Smooth muscle cell (in vitro differentiated cells): ENCODE results near the gene RALGAPB. TPM values are rescaled to one million over a fixed set of nuclear protein-coding genes. Genes with fewer than 3 reads are reported as not detected.

Experiments used
- DNase-seq: peaks from one replicate; lab custom pipeline; 2025; ENCODE audit not compliant: unreplicated experiment; lab: John Stamatoyannopoulos, UW
- H2AFZ ChIP-seq: fragments of 200-600 bp; sonication (generic); 2 replicates; pipeline ENCODE4 v1.6.0; 2016; ENCODE audit warnings: antibody characterized with exemption, low read depth, mild to moderate bottlenecking
- H3F3A ChIP-seq: fragments of 200-600 bp; sonication (generic); 2 replicates; pipeline ENCODE4 v1.6.0; 2017; ENCODE audit warnings: antibody characterized with exemption, low read depth
- H3K27ac ChIP-seq: fragments of 200-600 bp; sonication (generic); 2 replicates; pipeline ENCODE4 v1.5.1; 2016; ENCODE audit warnings: low read depth, mild to moderate bottlenecking
- H3K27me3 ChIP-seq: fragments of 200-600 bp; sonication (generic); 2 replicates; pipeline ENCODE4 v1.6.1; 2016; ENCODE audit warnings: low read depth, mild to moderate bottlenecking
- H3K36me3 ChIP-seq: fragments of 200-600 bp; sonication (generic); 2 replicates; pipeline ENCODE4 v1.5.1; 2016; ENCODE audit warnings: low read depth
- H3K4me1 ChIP-seq: fragments of 200-600 bp; sonication (generic); 2 replicates; pipeline ENCODE4 v1.5.1; 2016; ENCODE audit warnings: low read depth
- H3K4me2 ChIP-seq: fragments of 200-600 bp; sonication (generic); 2 replicates; pipeline ENCODE4 v1.6.0; 2016; ENCODE audit warnings: mild to moderate bottlenecking
- H3K4me3 ChIP-seq: fragments of 200-600 bp; sonication (generic); 2 replicates; pipeline ENCODE4 v1.5.1; 2016; ENCODE audit warnings: mild to moderate bottlenecking
- H3K79me2 ChIP-seq: fragments of 200-600 bp; sonication (generic); 2 replicates; pipeline ENCODE4 v1.6.0; 2016; ENCODE audit warnings: low read depth, mild to moderate bottlenecking
- H3K9ac ChIP-seq: fragments of 200-600 bp; sonication (generic); 2 replicates; pipeline ENCODE4 v1.6.0; 2016; ENCODE audit warnings: low read depth
- H3K9me3 ChIP-seq: fragments of 200-600 bp; sonication (generic); replicated peaks from 2 replicates; pipeline ENCODE4 v1.5.1; 2016; ENCODE audit warnings: low read depth
- H4K20me1 ChIP-seq: fragments of 200-600 bp; sonication (generic); 2 replicates; pipeline ENCODE4 v1.6.0; 2016; ENCODE audit warnings: low read depth
- WGBS: methylation state at CpG from one replicate; pipeline ENCODE4 v1.1.7; 2016; ENCODE audit warnings: low lambda C conversion rate; 5-methylcytosine and 5-hydroxymethylcytosine counted together
- polyA plus RNA-seq: library from polyadenylated mRNA; unstranded; fragments of >200 nt; fragmentation: Nextera tagmentation; extraction: Ambion mirVana; gene quantifications from 2 replicates; pipeline ENCODE4 v1.2.1, GENCODE V29; 2016
- total RNA-seq: library from RNA; depleted of rRNA; stranded (reverse); fragments of >200 nt; gene quantifications from 2 replicates; pipeline ENCODE4 v1.2.3, GENCODE V29; 2014
- TF ChIP-seq, protein P1 (sequence below): fragments of 200-600 bp; sonication (generic); IDR thresholded peaks from 2 replicates; pipeline ENCODE4 v1.5.1; 2017; ENCODE audit warnings: borderline replicate concordance, mild to moderate bottlenecking, antibody characterized with exemption; ENCODE audit not compliant: insufficient read depth, poor library complexity, severe bottlenecking

Gene RALGAPB
- total and polyA plus RNA-seq, 2 experiments from 2014 or later = 8.9 to 43.2 TPM

DNA sequence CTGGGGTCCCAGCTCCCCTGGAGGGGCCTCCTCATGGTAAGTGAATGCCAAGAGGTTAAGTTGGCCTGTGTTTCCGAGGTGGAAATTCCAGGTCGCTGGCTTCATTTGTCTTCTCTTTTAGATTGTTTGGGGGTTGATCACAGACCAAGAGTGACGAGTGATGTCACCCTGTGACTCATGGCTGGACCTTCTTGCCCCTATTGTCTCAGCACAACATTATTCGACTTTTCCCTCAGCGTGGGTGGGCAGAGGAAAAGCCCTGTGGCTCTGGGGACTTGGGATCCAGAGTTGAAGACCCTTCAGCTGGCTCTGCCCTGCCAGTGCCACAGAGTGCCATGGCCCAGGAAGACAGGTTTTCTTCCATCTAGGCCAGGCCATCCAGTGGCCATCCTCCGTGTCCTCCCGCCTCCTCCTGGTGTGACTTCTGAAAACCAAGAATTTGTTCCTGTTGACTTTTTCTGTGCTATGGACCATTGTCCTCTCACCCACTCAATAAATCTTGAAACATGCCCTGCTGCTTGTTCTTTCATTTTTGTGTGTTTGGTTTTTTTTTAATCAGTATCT is 22.1 kb upstream of the RALGAPB start:
- no peak overlapping the region for H2AFZ ChIP-seq
- no peaks in the 10 kb centered on the region for H3F3A ChIP-seq
- H3K9me3 ChIP-seq = no peaks in the 10 kb centered on the region
- TF ChIP-seq, protein P1, sequence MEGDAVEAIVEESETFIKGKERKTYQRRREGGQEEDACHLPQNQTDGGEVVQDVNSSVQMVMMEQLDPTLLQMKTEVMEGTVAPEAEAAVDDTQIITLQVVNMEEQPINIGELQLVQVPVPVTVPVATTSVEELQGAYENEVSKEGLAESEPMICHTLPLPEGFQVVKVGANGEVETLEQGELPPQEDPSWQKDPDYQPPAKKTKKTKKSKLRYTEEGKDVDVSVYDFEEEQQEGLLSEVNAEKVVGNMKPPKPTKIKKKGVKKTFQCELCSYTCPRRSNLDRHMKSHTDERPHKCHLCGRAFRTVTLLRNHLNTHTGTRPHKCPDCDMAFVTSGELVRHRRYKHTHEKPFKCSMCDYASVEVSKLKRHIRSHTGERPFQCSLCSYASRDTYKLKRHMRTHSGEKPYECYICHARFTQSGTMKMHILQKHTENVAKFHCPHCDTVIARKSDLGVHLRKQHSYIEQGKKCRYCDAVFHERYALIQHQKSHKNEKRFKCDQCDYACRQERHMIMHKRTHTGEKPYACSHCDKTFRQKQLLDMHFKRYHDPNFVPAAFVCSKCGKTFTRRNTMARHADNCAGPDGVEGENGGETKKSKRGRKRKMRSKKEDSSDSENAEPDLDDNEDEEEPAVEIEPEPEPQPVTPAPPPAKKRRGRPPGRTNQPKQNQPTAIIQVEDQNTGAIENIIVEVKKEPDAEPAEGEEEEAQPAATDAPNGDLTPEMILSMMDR = no peak
- no peaks in the 10 kb centered on the region for H3K79me2 ChIP-seq
- H3K27me3 ChIP-seq = no peaks in the 10 kb centered on the region
- peaks cover 5% of the 10 kb centered on the region for H3K4me1 ChIP-seq
- peak overlapping the region; percentile 62 for H3K27ac ChIP-seq
- no peak for DNase-seq
- no peaks in the 10 kb centered on the region for H4K20me1 ChIP-seq
- H3K4me3 ChIP-seq = no peak overlapping the region
- H3K4me2 ChIP-seq = no peak overlapping the region
- no peaks in the 10 kb centered on the region for H3K36me3 ChIP-seq
- no peak overlapping the region for H3K9ac ChIP-seq
- WGBS = 75% methylated on average over 7 of the region's 7 CpGs

DNA sequence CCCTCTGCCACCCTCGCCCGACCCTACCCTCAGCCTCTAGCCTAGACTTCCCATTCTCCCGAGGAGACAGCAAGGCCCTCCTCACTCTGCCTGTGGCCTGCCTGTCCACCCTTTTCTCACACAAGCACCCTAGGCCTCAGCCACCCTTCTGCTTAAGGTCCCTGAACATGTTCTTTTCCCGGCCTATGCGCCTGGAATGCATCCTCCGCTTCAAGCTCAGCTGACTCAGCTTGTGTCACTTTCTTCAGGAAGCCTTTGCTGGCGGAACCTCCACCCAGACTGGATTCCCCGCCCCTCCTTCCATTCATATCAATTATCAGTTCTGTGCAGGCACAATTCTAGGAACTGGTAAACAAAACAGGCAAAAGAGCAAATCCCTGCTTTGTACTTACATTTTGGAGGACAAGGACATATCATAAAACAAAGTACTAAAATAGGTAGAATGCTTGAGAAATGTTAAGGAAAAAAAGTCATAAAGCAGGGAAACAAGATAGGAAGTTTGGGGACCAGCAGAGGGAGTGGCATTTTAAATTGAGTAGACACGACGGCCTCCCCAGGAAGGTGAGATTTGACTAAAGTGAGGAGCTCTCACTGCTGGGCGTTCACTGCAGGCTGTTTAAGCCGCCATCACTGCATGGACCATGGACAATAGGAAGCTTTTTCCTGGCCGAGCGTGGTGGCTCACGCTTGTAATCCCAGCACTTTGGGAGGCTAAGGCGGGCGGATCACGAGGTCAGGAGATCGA is 19.6 kb upstream of the RALGAPB start:
- DNase-seq = no peak
- H3K9me3 ChIP-seq = no peaks in the 10 kb centered on the region
- no peaks in the 10 kb centered on the region for H3K36me3 ChIP-seq
- H3K79me2 ChIP-seq = no peaks in the 10 kb centered on the region
- no peak overlapping the region for H2AFZ ChIP-seq
- no peaks in the 10 kb centered on the region for H3K4me1 ChIP-seq
- WGBS = 78% methylated on average over 19 of the region's 19 CpGs
- no peaks in the 10 kb centered on the region for H4K20me1 ChIP-seq
- H3K27ac ChIP-seq = peak overlapping the region; percentile 59
- H3K4me3 ChIP-seq = no peak overlapping the region
- TF ChIP-seq, protein P1 = no peak
- H3K27me3 ChIP-seq = no peaks in the 10 kb centered on the region
- no peaks in the 10 kb centered on the region for H3F3A ChIP-seq
- no peak overlapping the region for H3K9ac ChIP-seq
- H3K4me2 ChIP-seq = peak overlapping the region; percentile 9

DNA sequence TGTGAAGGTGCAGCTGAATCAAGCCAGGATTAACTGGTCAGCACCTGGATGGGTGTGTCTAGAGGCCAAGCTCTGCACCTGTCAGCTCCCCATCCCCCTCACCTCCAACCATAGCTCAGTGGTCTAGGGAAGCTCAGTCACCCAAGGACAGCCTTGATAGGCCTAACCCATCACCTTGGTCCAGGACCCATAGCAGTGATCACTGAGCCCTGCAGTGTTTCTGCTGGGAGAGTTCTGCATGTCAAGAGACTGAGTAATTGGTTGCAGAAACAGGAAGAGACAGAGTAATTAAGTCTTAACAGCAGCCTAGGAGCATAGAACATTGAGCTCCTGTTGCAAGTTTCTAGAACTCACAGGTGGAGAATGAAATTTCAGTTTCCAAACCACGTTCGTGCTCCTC is 18.7 kb upstream of the RALGAPB start:
- 85% methylated on average over 2 of the region's 2 CpGs for WGBS
- Histone ChIP-seq H3K36me3 (no peaks in the 10 kb centered on the region), H3K27ac (no peak overlapping the region), H3K79me2 (no peaks in the 10 kb centered on the region), H3K9me3 (no peaks in the 10 kb centered on the region), H3K4me1 (no peaks in the 10 kb centered on the region), H4K20me1 (no peaks in the 10 kb centered on the region), H3K27me3 (no peaks in the 10 kb centered on the region), H3K4me3 (no peak overlapping the region), H3K9ac (no peak overlapping the region), H3F3A (no peaks in the 10 kb centered on the region), H3K4me2 (no peak overlapping the region), H2AFZ (no peak overlapping the region)
- no peak for DNase-seq
- TF ChIP-seq, protein P1 = no peak
